Endothelial cell of umbilical vein (primary cell): ENCODE measurements around the gene CFAP99. TPM values are rescaled to one million over a fixed set of nuclear protein-coding genes. Genes with fewer than 3 reads are reported as not detected.

Experiments used
- BruUV-seq: library from RNA; stranded (reverse); fragments of 400-500 nt; replicated peaks from 2 replicates; lab custom pipeline; 2021; lab: Mats Ljungman, UMichigan
- CTCF ChIA-PET: fragments of 300-600, 350-600 bp; sonication (Branson Sonifier 250); formaldehyde crosslinking; loops from one replicate; lab custom pipeline; 2021; ENCODE audit warnings: antibody characterized with exemption, inconsistent platforms; lab: Charles Lee
- POLR2A ChIA-PET: fragments of 300-600, 350-600 bp; sonication (Branson Sonifier 250); formaldehyde crosslinking; loops from one replicate; lab custom pipeline; 2021; ENCODE audit warnings: antibody characterized with exemption, inconsistent platforms; lab: Charles Lee
- DNase-seq: peaks from one replicate; pipeline ENCODE4 v3.0.0-alpha.2; 2011; ENCODE audit warnings: low read depth, low spot score
- FAIRE-seq: peaks from 2 replicates; lab custom pipeline; 2011; peaks lifted over from hg19 to GRCh38; lab: Jason Lieb, UNC
- H2AFZ ChIP-seq: 2 replicates; pipeline ENCODE4 v1.6.0; 2012; ENCODE audit warnings: low read depth, low read length, control low read depth, inconsistent platforms
- H3K27ac ChIP-seq: 2 replicates; pipeline ENCODE4 v1.5.1; 2011; ENCODE audit warnings: low read depth, mild to moderate bottlenecking, control low read depth, low read length, moderate library complexity; ENCODE audit not compliant: insufficient read depth
- H3K27me3 ChIP-seq, 2 experiments: 2 replicates each; pipeline versions ENCODE4 v1.6.0 to v1.6.1; 2011; ENCODE audit warnings: low read length in 2 of 2, mixed read lengths in 1 of 2; ENCODE audit not compliant: control insufficient read depth in 2 of 2, insufficient read depth in 2 of 2
- H3K36me3 ChIP-seq, 2 experiments: 2 replicates in 1 of 2; 3 replicates in 1 of 2; pipeline ENCODE4 v1.5.1; 2011; ENCODE audit warnings: low read length in 2 of 2, mild to moderate bottlenecking in 1 of 2, moderate library complexity in 1 of 2; ENCODE audit not compliant: control insufficient read depth in 2 of 2, insufficient read depth in 2 of 2; ENCODE audit errors: extremely low read depth in 1 of 2
- H3K4me1 ChIP-seq: 3 replicates; pipeline ENCODE4 v1.5.1; 2011; ENCODE audit warnings: mild to moderate bottlenecking, low read length; ENCODE audit not compliant: control insufficient read depth, insufficient read depth; ENCODE audit errors: extremely low read depth
- H3K4me2 ChIP-seq: 2 replicates; pipeline ENCODE4 v1.6.1; 2011; ENCODE audit warnings: low read length, control low read depth, mixed read lengths; ENCODE audit not compliant: insufficient read depth
- H3K4me3 ChIP-seq, 3 experiments: fragments of 200-600 bp in 1 of 3; sonication (generic), shearing (Covaris generic) in 1 of 3; replicated peaks in 1 of 3; 2 replicates each; pipeline ENCODE4 v1.5.1; 2011 to 2016; ENCODE audit warnings: control low read depth in 3 of 3, low read length in 3 of 3, mild to moderate bottlenecking in 2 of 3, inconsistent platforms in 1 of 3, low read depth in 1 of 3, moderate library complexity in 1 of 3; ENCODE audit not compliant: insufficient read depth in 1 of 3
- H3K79me2 ChIP-seq: 2 replicates; pipeline ENCODE4 v1.6.0; 2012; ENCODE audit warnings: low read length, inconsistent platforms; ENCODE audit not compliant: control insufficient read depth, insufficient read depth
- H3K9ac ChIP-seq: replicated peaks from 2 replicates; pipeline ENCODE3; 2011; ENCODE audit warnings: low read length, control low read depth; ENCODE audit not compliant: insufficient read depth; ENCODE audit errors: extremely low read depth
- H3K9me1 ChIP-seq: replicated peaks from 3 replicates; pipeline ENCODE4 v1.6.0; 2011; ENCODE audit warnings: mild to moderate bottlenecking, low read length; ENCODE audit not compliant: control insufficient read depth, insufficient read depth; ENCODE audit errors: extremely low read depth
- H3K9me3 ChIP-seq: replicated peaks from 2 replicates; pipeline ENCODE4 v1.5.1; 2012; ENCODE audit warnings: low read length, inconsistent platforms; ENCODE audit not compliant: control insufficient read depth, insufficient read depth
- H4K20me1 ChIP-seq: replicated peaks from 2 replicates; pipeline ENCODE3; 2011; ENCODE audit warnings: mild to moderate bottlenecking, low read length; ENCODE audit not compliant: control insufficient read depth, insufficient read depth; ENCODE audit errors: extremely low read depth
- CTCF ChIP-seq, 2 donors: IDR thresholded peaks; 1 replicate in 1 of 2; 2 replicates in 1 of 2; pipeline ENCODE4 v1.5.1; 2011; ENCODE audit warnings: low read length in 2 of 2, mild to moderate bottlenecking in 2 of 2, moderate library complexity in 2 of 2, control low read depth in 1 of 2, inconsistent platforms in 1 of 2, low read depth in 1 of 2; ENCODE audit not compliant: insufficient read depth in 1 of 2; ENCODE audit errors: extremely low read depth in 1 of 2
- EZH2 ChIP-seq: IDR thresholded peaks from 2 replicates; pipeline ENCODE4 v1.6.1; 2012; ENCODE audit warnings: borderline replicate concordance, low read depth, mild to moderate bottlenecking, moderate library complexity, low read length, inconsistent platforms; ENCODE audit not compliant: severe bottlenecking
- FOS ChIP-seq: IDR thresholded peaks from 2 replicates; pipeline ENCODE4 v1.6.1; 2011; ENCODE audit warnings: mild to moderate bottlenecking, low read length, moderate library complexity, borderline replicate concordance; ENCODE audit not compliant: insufficient read depth
- JUN ChIP-seq: IDR thresholded peaks from 2 replicates; pipeline ENCODE4 v1.6.1; 2011; ENCODE audit warnings: borderline replicate concordance, low read depth; ENCODE audit not compliant: insufficient read length, insufficient read depth
- MAX ChIP-seq: IDR thresholded peaks from 2 replicates; pipeline ENCODE4 v1.6.1; 2011; ENCODE audit not compliant: insufficient read depth, insufficient read length
- MYC ChIP-seq: IDR thresholded peaks from one replicate; pipeline ENCODE4 v1.6.1; 2011; ENCODE audit warnings: mild to moderate bottlenecking, low read depth, low read length
- POLR2AphosphoS5 ChIP-seq: IDR thresholded peaks from 2 replicates; pipeline ENCODE4 v1.6.1; 2012; ENCODE audit warnings: low read depth, mild to moderate bottlenecking, control low read depth, low read length, moderate library complexity; ENCODE audit not compliant: insufficient read depth
- dilution Hi-C: fragments of 300-500 bp; cut with MboI; formaldehyde crosslinking; loops from one replicate; pipeline ENCODE4 v1.15.0; 2019; ENCODE audit warnings: low sequenced_read_pairs; ENCODE audit not compliant: extremely low pct_ligation_motif_present
- intact Hi-C: fragments of 100-400 bp; cut with micrococcal nuclease; formaldehyde crosslinking; loops from one replicate; pipeline ENCODE4 v1.10.0; 2022
- polyA plus RNA-seq, 4 experiments: library from polyadenylated mRNA; depleted of rRNA in 3 of 4; stranded (reverse) in 3 of 4; unstranded in 1 of 4; fragments of >200 nt; gene quantifications; 2 replicates each; pipeline versions ENCODE4 v1.2.1 to v1.2.3, GENCODE V29; 2011 to 2012; ENCODE audit warnings: missing spikeins in 1 of 4
- total RNA-seq: library from RNA; stranded (reverse); gene quantifications from 2 replicates; pipeline ENCODE4 v1.2.3, GENCODE V29; 2021

Gene CFAP99
- total and polyA plus RNA-seq, 2 donors (not counting 3 experiments of a cell fraction or from before 2014, with no cell fraction given): 0.03 TPM; not detected in 1

- BruUV-seq: no TSS peak
- no peak overlapping the region for H3K4me3 ChIP-seq
- H3K9me1 ChIP-seq: no peaks in the 10 kb centered on the region
- no peaks in the 10 kb centered on the region for H3K36me3 ChIP-seq
- TF ChIP-seq FOS (no peak), MAX (no peak), MYC (no peak), EZH2 (no peak), JUN (no peak), CTCF (IDR thresholded peaks at IDR 0.05; ENCODE audit: extremely low read depth in 1 of 2, insufficient read depth in 1 of 2, low read depth in 1 of 2, low read length in 2 of 2) (no peak), POLR2AphosphoS5 (no peak)
- peaks cover 0 to under 1% of the 10 kb centered on the region in 2 experiments for H3K27me3 ChIP-seq
- intact Hi-C loops: loop anchor here (1.0 to 10.0 kb wide), 4 partner anchors 55 to 551 kb away; partner anchors contain the start of genes GRK4, HAUS3, MXD4 and NOP14
- peak; percentile 76 for FAIRE-seq
- peak overlapping the region; percentile 66 for H3K9ac ChIP-seq
- H3K9me3 ChIP-seq: no peaks in the 10 kb centered on the region
- H3K79me2 ChIP-seq: peaks cover 47% of the 10 kb centered on the region
- CTCF ChIA-PET: interaction anchor here (0.8 to 2.3 kb wide), 9 partner anchors 12 to 194 kb away, joined by 3 to 9 read pairs (median 4); partner anchors contain the start of gene MXD4
- H3K27ac ChIP-seq: peak overlapping the region; percentile 77
- H3K4me1 ChIP-seq: peaks cover 45% of the 10 kb centered on the region
- no peaks in the 10 kb centered on the region for H4K20me1 ChIP-seq
- POLR2A ChIA-PET: interaction anchor here (1.1 kb wide), 1 partner anchor 11 kb away, joined by 3 read pairs; no protein-coding TSS in a partner anchor
- DNase-seq: peak; percentile 36
- peak overlapping the region; percentile 19 for H3K4me2 ChIP-seq
- dilution Hi-C loops: no loop called here
- no peak overlapping the region for H2AFZ ChIP-seq
Measured at GRCh38 chr4:2413821-2414610, 4.7 kb upstream of the CFAP99 start.
